ENCODE data around the gene AIFM3.

GRCh38 chr22:21015466-21016006, 48.5 kb downstream of the AIFM3 start:
- TF ChIP-seq, protein P1, sequence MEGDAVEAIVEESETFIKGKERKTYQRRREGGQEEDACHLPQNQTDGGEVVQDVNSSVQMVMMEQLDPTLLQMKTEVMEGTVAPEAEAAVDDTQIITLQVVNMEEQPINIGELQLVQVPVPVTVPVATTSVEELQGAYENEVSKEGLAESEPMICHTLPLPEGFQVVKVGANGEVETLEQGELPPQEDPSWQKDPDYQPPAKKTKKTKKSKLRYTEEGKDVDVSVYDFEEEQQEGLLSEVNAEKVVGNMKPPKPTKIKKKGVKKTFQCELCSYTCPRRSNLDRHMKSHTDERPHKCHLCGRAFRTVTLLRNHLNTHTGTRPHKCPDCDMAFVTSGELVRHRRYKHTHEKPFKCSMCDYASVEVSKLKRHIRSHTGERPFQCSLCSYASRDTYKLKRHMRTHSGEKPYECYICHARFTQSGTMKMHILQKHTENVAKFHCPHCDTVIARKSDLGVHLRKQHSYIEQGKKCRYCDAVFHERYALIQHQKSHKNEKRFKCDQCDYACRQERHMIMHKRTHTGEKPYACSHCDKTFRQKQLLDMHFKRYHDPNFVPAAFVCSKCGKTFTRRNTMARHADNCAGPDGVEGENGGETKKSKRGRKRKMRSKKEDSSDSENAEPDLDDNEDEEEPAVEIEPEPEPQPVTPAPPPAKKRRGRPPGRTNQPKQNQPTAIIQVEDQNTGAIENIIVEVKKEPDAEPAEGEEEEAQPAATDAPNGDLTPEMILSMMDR (IDR thresholded peaks at IDR 0.05): no peak
- no peak for TF ChIP-seq POLR2A (IDR thresholded peaks at IDR 0.05)
